Brain microvascular endothelial cell (primary cell): ENCODE results near the gene PTPRO.

ENCODE experiments used
- DNase-seq: peaks from one replicate; pipeline ENCODE4 v3.0.0-alpha.2; 2020
- H3K27ac ChIP-seq: fragments of 250-450 bp; sonication (Bioruptor Pico); 2 replicates; pipeline ENCODE4 v1.5.1; 2020; ENCODE audit warnings: mild to moderate bottlenecking, moderate library complexity
- H3K27me3 ChIP-seq: fragments of 250-450 bp; sonication (Bioruptor Pico); replicated peaks from 2 replicates; pipeline ENCODE4 v1.5.1; 2020; ENCODE audit warnings: mild to moderate bottlenecking
- H3K36me3 ChIP-seq: fragments of 250-450 bp; sonication (Bioruptor Pico); replicated peaks from 2 replicates; pipeline ENCODE4 v1.5.1; 2020; ENCODE audit warnings: mild to moderate bottlenecking
- H3K4me3 ChIP-seq: 2 replicates; pipeline ENCODE4 v1.5.1; 2011; ENCODE audit warnings: low read depth, mild to moderate bottlenecking, control low read depth, low read length, moderate library complexity
- in situ Hi-C: cut with HindIII; loops from 2 replicates; pipeline ENCODE4 v1.10.0; 2017; ENCODE audit warnings: low sequenced_read_pairs, low pct_ligation_motif_present
- TF ChIP-seq, protein P1 (sequence below): IDR thresholded peaks from 2 replicates; pipeline ENCODE4 v1.5.1; 2011; ENCODE audit warnings: low read depth, mild to moderate bottlenecking, moderate library complexity, low read length, control low read depth, inconsistent platforms; ENCODE audit errors: missing control alignments

The PTPRO gene

GRCh38 chr12:15505616-15506015, 183.3 kb downstream of the PTPRO start:
- TF ChIP-seq, protein P1, sequence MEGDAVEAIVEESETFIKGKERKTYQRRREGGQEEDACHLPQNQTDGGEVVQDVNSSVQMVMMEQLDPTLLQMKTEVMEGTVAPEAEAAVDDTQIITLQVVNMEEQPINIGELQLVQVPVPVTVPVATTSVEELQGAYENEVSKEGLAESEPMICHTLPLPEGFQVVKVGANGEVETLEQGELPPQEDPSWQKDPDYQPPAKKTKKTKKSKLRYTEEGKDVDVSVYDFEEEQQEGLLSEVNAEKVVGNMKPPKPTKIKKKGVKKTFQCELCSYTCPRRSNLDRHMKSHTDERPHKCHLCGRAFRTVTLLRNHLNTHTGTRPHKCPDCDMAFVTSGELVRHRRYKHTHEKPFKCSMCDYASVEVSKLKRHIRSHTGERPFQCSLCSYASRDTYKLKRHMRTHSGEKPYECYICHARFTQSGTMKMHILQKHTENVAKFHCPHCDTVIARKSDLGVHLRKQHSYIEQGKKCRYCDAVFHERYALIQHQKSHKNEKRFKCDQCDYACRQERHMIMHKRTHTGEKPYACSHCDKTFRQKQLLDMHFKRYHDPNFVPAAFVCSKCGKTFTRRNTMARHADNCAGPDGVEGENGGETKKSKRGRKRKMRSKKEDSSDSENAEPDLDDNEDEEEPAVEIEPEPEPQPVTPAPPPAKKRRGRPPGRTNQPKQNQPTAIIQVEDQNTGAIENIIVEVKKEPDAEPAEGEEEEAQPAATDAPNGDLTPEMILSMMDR = no peak
- in situ Hi-C loops = no loop called here
- no peak overlapping the region for H3K4me3 ChIP-seq
- no peak for DNase-seq
- H3K27ac ChIP-seq = no peak overlapping the region
- no peaks in the 10 kb centered on the region for H3K27me3 ChIP-seq
- no peaks in the 10 kb centered on the region for H3K36me3 ChIP-seq

GRCh38 chr12:15515010-15515409, 192.7 kb downstream of the PTPRO start:
- in situ Hi-C loops = no loop called here
- DNase-seq = no peak
- TF ChIP-seq, protein P1 = no peak
- H3K36me3 ChIP-seq = no peaks in the 10 kb centered on the region
- no peak overlapping the region for H3K27ac ChIP-seq
- H3K4me3 ChIP-seq = no peak overlapping the region
- no peaks in the 10 kb centered on the region for H3K27me3 ChIP-seq

DNA sequence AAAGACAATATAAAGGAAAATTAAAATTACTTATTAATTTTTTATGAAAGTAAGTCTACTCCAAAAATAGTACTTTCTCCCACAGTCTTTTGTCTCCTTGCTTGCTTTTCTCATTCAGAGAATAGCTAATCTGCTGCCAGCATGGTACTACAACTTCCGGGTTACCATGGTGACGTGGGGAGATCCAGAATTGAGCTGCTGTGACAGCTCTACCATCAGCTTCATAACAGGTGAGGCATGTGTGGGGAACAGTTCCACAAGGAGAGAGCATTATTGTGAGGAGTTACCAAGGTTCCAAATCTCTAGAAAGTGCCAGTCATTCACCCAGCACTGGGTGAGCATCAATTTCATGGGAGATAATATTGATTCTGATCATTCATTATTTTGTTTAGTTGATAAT, 197.8 kb downstream of the PTPRO start:
- Histone ChIP-seq H3K4me3 (no peak overlapping the region), H3K27me3 (no peaks in the 10 kb centered on the region), H3K27ac (no peak overlapping the region), H3K36me3 (no peaks in the 10 kb centered on the region)
- TF ChIP-seq, protein P1 = no peak
- in situ Hi-C loops = no loop called here
- no peak for DNase-seq

- in situ Hi-C loops = no loop called here
- TF ChIP-seq, protein P1 = no peak
- H3K36me3 ChIP-seq = no peaks in the 10 kb centered on the region
- no peak for DNase-seq
- H3K27ac ChIP-seq = no peak overlapping the region
- no peak overlapping the region for H3K4me3 ChIP-seq
- H3K27me3 ChIP-seq = no peaks in the 10 kb centered on the region
Measured at GRCh38 chr12:15520844-15521243, 198.5 kb downstream of the PTPRO start.

GRCh38 chr12:15522574-15523187, 200.4 kb downstream of the PTPRO start:
- Histone ChIP-seq H3K4me3 (no peak overlapping the region), H3K27me3 (no peaks in the 10 kb centered on the region), H3K36me3 (no peaks in the 10 kb centered on the region), H3K27ac (no peak overlapping the region)
- in situ Hi-C loops = no loop called here
- DNase-seq = peak; percentile 25
- TF ChIP-seq, protein P1 = peak; percentile 51

DNA sequence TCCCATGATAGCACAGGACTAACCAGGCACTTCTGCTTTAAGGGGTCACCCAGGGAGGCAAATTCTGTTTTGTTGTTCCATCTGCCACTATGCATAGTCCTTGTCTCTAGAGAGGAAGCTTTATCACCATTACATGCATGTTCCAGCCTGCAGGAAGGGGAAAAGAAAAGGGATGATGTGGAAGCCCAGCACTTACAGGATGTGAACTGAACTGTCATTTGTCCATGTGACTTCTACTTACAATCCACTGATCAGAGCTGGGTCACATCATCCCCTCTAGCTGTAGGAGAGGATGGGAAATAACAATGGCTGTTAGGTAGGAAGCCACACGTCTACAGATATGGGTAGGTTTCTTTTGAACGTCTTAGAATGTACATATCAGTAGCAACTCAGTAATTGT, 203.1 kb downstream of the PTPRO start:
- H3K36me3 ChIP-seq = no peaks in the 10 kb centered on the region
- no peaks in the 10 kb centered on the region for H3K27me3 ChIP-seq
- TF ChIP-seq, protein P1 = no peak
- no peak overlapping the region for H3K4me3 ChIP-seq
- H3K27ac ChIP-seq = no peak overlapping the region
- no peak for DNase-seq
- in situ Hi-C loops = no loop called here
